IMR-90 (cell line): ENCODE data around the gene PYROXD2. TPM values are rescaled to one million over a fixed set of nuclear protein-coding genes. Genes with fewer than 3 reads are reported as not detected.

Experiments used
- ATAC-seq: fragments of 200-7000 bp; cut with Tn5 transposase; 2 replicates; pipeline ENCODE4 v1.9.1; 2020; ENCODE audit warnings: low read depth, mild to moderate bottlenecking, moderate library complexity
- BruUV-seq: library from RNA; stranded (reverse); fragments of 400-500 nt; replicated peaks from 2 replicates; lab custom pipeline; 2021; lab: Mats Ljungman, UMichigan
- CTCF ChIA-PET: fragments of 300-600 bp; formaldehyde crosslinking; extraction: SDS; loops from one replicate; lab custom pipeline; 2021; ENCODE audit warnings: antibody characterized with exemption; lab: Yijun Ruan, JAX
- POLR2A ChIA-PET: fragments of 300-600 bp; sonication (Branson Sonifier 250); formaldehyde crosslinking; loops from one replicate; lab custom pipeline; 2022; ENCODE audit warnings: antibody characterized with exemption; ENCODE audit not compliant: unreplicated experiment; lab: Charles Lee
- DNase-seq: peaks from one replicate; pipeline ENCODE4 v3.0.0; 2013
- H2AFZ ChIP-seq: replicated peaks from 2 replicates; pipeline ENCODE3; 2013; ENCODE audit warnings: low read length, mild to moderate bottlenecking; ENCODE audit not compliant: poor library complexity
- H2AK5ac ChIP-seq: 2 replicates; pipeline ENCODE4 v1.6.1; 2013; ENCODE audit warnings: low read depth, low read length, inconsistent platforms
- H2AK9ac ChIP-seq: replicated peaks from 2 replicates; pipeline ENCODE3; 2013; ENCODE audit warnings: mild to moderate bottlenecking, low read depth, low read length, moderate library complexity; ENCODE audit not compliant: poor library complexity
- H2BK120ac ChIP-seq: 2 replicates; pipeline ENCODE4 v1.6.1; 2013; ENCODE audit warnings: low read depth, low read length, inconsistent platforms
- H2BK15ac ChIP-seq: 3 replicates; pipeline ENCODE4 v1.6.1; 2013; ENCODE audit warnings: low read depth, low read length, inconsistent platforms
- H2BK20ac ChIP-seq: 2 replicates; pipeline ENCODE4 v1.6.1; 2013; ENCODE audit warnings: low read depth, mild to moderate bottlenecking, inconsistent platforms, low read length, moderate library complexity
- H2BK5ac ChIP-seq: 2 replicates; pipeline ENCODE4 v1.6.1; 2013; ENCODE audit warnings: mild to moderate bottlenecking, low read depth, low read length, inconsistent platforms; ENCODE audit not compliant: poor library complexity, severe bottlenecking
- H3K14ac ChIP-seq: replicated peaks from 2 replicates; pipeline ENCODE4 v1.6.1; 2013; ENCODE audit warnings: low read depth, low read length, inconsistent platforms
- H3K18ac ChIP-seq: 2 replicates; pipeline ENCODE4 v1.6.1; 2013; ENCODE audit warnings: low read depth, low read length, control low read depth
- H3K23ac ChIP-seq: 2 replicates; pipeline ENCODE4 v1.6.1; 2013; ENCODE audit warnings: low read depth, low read length, inconsistent platforms
- H3K27ac ChIP-seq: 2 replicates; pipeline ENCODE4 v1.5.1; 2013; ENCODE audit warnings: mild to moderate bottlenecking, control low read depth, low read length; ENCODE audit not compliant: insufficient read depth
- H3K27me3 ChIP-seq: 2 replicates; pipeline ENCODE4 v1.6.1; 2013; ENCODE audit warnings: low read length; ENCODE audit not compliant: control insufficient read depth, insufficient read depth
- H3K36me3 ChIP-seq: 2 replicates; pipeline ENCODE4 v1.6.1; 2013; ENCODE audit warnings: low read length, mixed read lengths; ENCODE audit not compliant: control insufficient read depth, insufficient read depth
- H3K4ac ChIP-seq: 2 replicates; pipeline ENCODE4 v1.6.1; 2013; ENCODE audit warnings: low read depth, low read length, inconsistent platforms
- H3K4me1 ChIP-seq: 2 replicates; pipeline ENCODE4 v1.6.1; 2013; ENCODE audit warnings: low read length, mixed read lengths; ENCODE audit not compliant: control insufficient read depth, insufficient read depth
- H3K4me2 ChIP-seq: 2 replicates; pipeline ENCODE4 v1.6.1; 2013; ENCODE audit warnings: low read depth, mild to moderate bottlenecking, control low read depth, low read length, moderate library complexity
- H3K4me3 ChIP-seq: 2 replicates; pipeline ENCODE4 v1.5.1; 2013; ENCODE audit warnings: low read depth, mild to moderate bottlenecking, control low read depth, low read length, moderate library complexity; ENCODE audit not compliant: insufficient read depth
- H3K56ac ChIP-seq: 2 replicates; pipeline ENCODE4 v1.6.1; 2013; ENCODE audit warnings: low read length, inconsistent platforms; ENCODE audit not compliant: insufficient read depth; ENCODE audit errors: extremely low read depth
- H3K79me1 ChIP-seq, 2 experiments: 2 replicates each; pipeline ENCODE4 v1.6.1; 2013; ENCODE audit warnings: low read length in 2 of 2, inconsistent platforms in 1 of 2, low read depth in 1 of 2
- H3K9ac ChIP-seq: 2 replicates; pipeline ENCODE4 v1.6.1; 2013; ENCODE audit warnings: low read depth, low read length, control low read depth
- H3K9me1 ChIP-seq: 2 replicates; pipeline ENCODE4 v1.6.1; 2013; ENCODE audit warnings: low read length, inconsistent platforms; ENCODE audit not compliant: insufficient read depth
- H3K9me3 ChIP-seq: 2 replicates; pipeline ENCODE4 v1.6.1; 2013; ENCODE audit warnings: low read length; ENCODE audit not compliant: control insufficient read depth, insufficient read depth
- H4K20me1 ChIP-seq: 2 replicates; pipeline ENCODE4 v1.6.1; 2013; ENCODE audit warnings: low read length, inconsistent platforms; ENCODE audit not compliant: insufficient read depth
- H4K5ac ChIP-seq: 2 replicates; pipeline ENCODE4 v1.6.1; 2013; ENCODE audit warnings: mild to moderate bottlenecking, low read depth, low read length, control low read depth
- H4K8ac ChIP-seq, 2 experiments: 2 replicates each; pipeline ENCODE4 v1.6.1; 2013; ENCODE audit warnings: low read depth in 2 of 2, low read length in 2 of 2, control low read depth in 1 of 2, inconsistent platforms in 1 of 2
- H4K91ac ChIP-seq: 2 replicates; pipeline ENCODE4 v1.6.1; 2013; ENCODE audit warnings: low read depth, low read length, inconsistent platforms; ENCODE audit not compliant: insufficient read depth
- BHLHE40 ChIP-seq: fragments of 150-350 bp; IDR thresholded peaks from 2 replicates; pipeline ENCODE4 v1.6.1; 2016; ENCODE audit warnings: mild to moderate bottlenecking, low read depth, low read length
- CHD1 ChIP-seq: IDR thresholded peaks from 2 replicates; pipeline ENCODE4 v1.6.1; 2012; ENCODE audit warnings: low read depth, low read length, improper control_type of control experiment
- ELK1 ChIP-seq: fragments of 150-350 bp; IDR thresholded peaks from 2 replicates; pipeline ENCODE4 v1.6.1; 2016; ENCODE audit warnings: low read depth, mild to moderate bottlenecking, low read length, moderate library complexity, borderline replicate concordance
- WGBS, 2 experiments: methylation state at CpG; one replicate each; pipeline versions ENCODE4 v1.1.5 to v1.1.7; 2013; ENCODE audit warnings: missing lambda C conversion rate in 2 of 2; ENCODE audit not compliant: insufficient read length in 1 of 2; ENCODE audit errors: extremely low coverage in 2 of 2; 5-methylcytosine and 5-hydroxymethylcytosine counted together
- dilution Hi-C: fragments of 300-500 bp; cut with HindIII; formaldehyde crosslinking; loops from one replicate; pipeline ENCODE4 v1.14.3; 2018; ENCODE audit warnings: low sequenced_read_pairs; ENCODE audit not compliant: unreplicated experiment
- in situ Hi-C: fragments of 300-500 bp; cut with MboI; formaldehyde crosslinking; loops from 3 replicates; pipeline ENCODE4 v1.14.3; 2019; ENCODE audit warnings: low sequenced_read_pairs, inconsistent platforms, mixed read lengths
- intact Hi-C: fragments of 100-400 bp; cut with micrococcal nuclease; formaldehyde crosslinking; loops from 2 replicates; pipeline ENCODE4 v1.10.0; 2022
- polyA plus RNA-seq, 3 experiments: library from polyadenylated mRNA; depleted of rRNA; stranded (reverse); fragments of >200 nt; gene quantifications; 2 replicates each; pipeline ENCODE4 v1.2.3, GENCODE V29; 2012; ENCODE audit warnings: low replicate concordance in 1 of 3
- total RNA-seq: library from RNA; depleted of rRNA; stranded (reverse); fragments of >200 nt; gene quantifications from 2 replicates; pipeline ENCODE4 v1.2.3, GENCODE V29; 2012

The PYROXD2 gene
- total and polyA plus RNA-seq, 2 of the 4 experiments (the other 2 are of a cell fraction) = 6.5 to 16.3 TPM

GRCh38 chr10:98424295-98425254 lies 9.6 kb upstream of the PYROXD2 start:
- H3K4me3 ChIP-seq = no peak overlapping the region
- no peak overlapping the region for H4K8ac ChIP-seq
- no peak overlapping the region for H3K14ac ChIP-seq
- H3K4me2 ChIP-seq = no peak overlapping the region
- WGBS, 2 experiments = 95% methylated on average over 6 of the region's 23 CpGs; no CpG with 5 or more reads in 1 of the 2 experiments
- ATAC-seq = no peak
- no peak overlapping the region for H3K23ac ChIP-seq
- H4K5ac ChIP-seq = no peak overlapping the region
- intact Hi-C loops = no loop called here
- TF ChIP-seq ELK1 (no peak), CHD1 (no peak), BHLHE40 (no peak)
- ChIA-PET CTCF (interaction anchor here (0.5 to 1.0 kb wide), 2 partner anchors 36 to 271 kb away, joined by 3 to 5 read pairs; no protein-coding TSS in a partner anchor), POLR2A (no interaction called here)
- no peaks in the 10 kb centered on the region for H3K4me1 ChIP-seq
- H4K91ac ChIP-seq = no peak overlapping the region
- no TSS peak for BruUV-seq
- no peak overlapping the region for H2AK5ac ChIP-seq
- no peak overlapping the region for H3K18ac ChIP-seq
- H3K9me1 ChIP-seq = no peaks in the 10 kb centered on the region
- dilution Hi-C loops = no loop called here
- H3K36me3 ChIP-seq = peaks cover 33% of the 10 kb centered on the region
- H3K9ac ChIP-seq = no peak overlapping the region
- H2BK15ac ChIP-seq = no peak overlapping the region
- H2BK20ac ChIP-seq = no peak overlapping the region
- no peak overlapping the region for H2BK120ac ChIP-seq
- DNase-seq = no peak
- H3K9me3 ChIP-seq = no peaks in the 10 kb centered on the region
- no peaks in the 10 kb centered on the region for H3K27me3 ChIP-seq
- H4K20me1 ChIP-seq = no peaks in the 10 kb centered on the region
- H2AK9ac ChIP-seq = no peak overlapping the region
- in situ Hi-C loops = no loop called here
- H2AFZ ChIP-seq = no peak overlapping the region
- H3K79me1 ChIP-seq = no peaks in the 10 kb centered on the region
- H3K27ac ChIP-seq = no peak overlapping the region
- no peak overlapping the region for H3K56ac ChIP-seq
- H2BK5ac ChIP-seq = no peak overlapping the region
- no peak overlapping the region for H3K4ac ChIP-seq
